Endothelial cell (in vitro differentiated cells): ENCODE measurements around the gene ZNF160. TPM values are rescaled to one million over a fixed set of nuclear protein-coding genes. Genes with fewer than 3 reads are reported as not detected.

ENCODE experiments used
- DNase-seq: peaks from one replicate; pipeline ENCODE4 v3.0.0; 2021; ENCODE audit warnings: low spot score
- H3K27ac Mint-ChIP-seq: one replicate; pipeline ENCODE4 v1.8.0; 2021; ENCODE audit warnings: mixed read lengths, inconsistent platforms; ENCODE audit not compliant: unreplicated experiment
- H3K27me3 Mint-ChIP-seq: one replicate; pipeline ENCODE4 v1.8.0; 2021; ENCODE audit warnings: mild to moderate bottlenecking, moderate library complexity, mixed read lengths, inconsistent platforms; ENCODE audit not compliant: unreplicated experiment
- H3K36me3 Mint-ChIP-seq: one replicate; pipeline ENCODE4 v1.8.0; 2021; ENCODE audit warnings: mild to moderate bottlenecking, low read depth, mixed read lengths, inconsistent platforms; ENCODE audit not compliant: unreplicated experiment
- H3K4me1 Mint-ChIP-seq: one replicate; pipeline ENCODE4 v1.8.0; 2021; ENCODE audit warnings: mild to moderate bottlenecking, mixed read lengths, inconsistent platforms; ENCODE audit not compliant: unreplicated experiment
- H3K4me3 Mint-ChIP-seq: one replicate; pipeline ENCODE4 v1.8.0; 2021; ENCODE audit warnings: mild to moderate bottlenecking, mixed read lengths, inconsistent platforms; ENCODE audit not compliant: unreplicated experiment
- H3K9me3 Mint-ChIP-seq: one replicate; pipeline ENCODE4 v1.8.0; 2021; ENCODE audit warnings: mixed read lengths, inconsistent platforms; ENCODE audit not compliant: unreplicated experiment
- CTCF ChIP-seq: fragments of 200-600 bp; sonication (generic); IDR thresholded peaks from one replicate; pipeline ENCODE4 v1.5.0; 2021; ENCODE audit warnings: antibody characterized with exemption; ENCODE audit not compliant: unreplicated experiment
- long read RNA-seq: library from polyadenylated mRNA; unstranded; transcript quantifications from one replicate; pipeline ENCODE4 v2.0.0, GENCODE V29; 2020; ENCODE audit not compliant: unreplicated experiment
- total RNA-seq: library from RNA; stranded (reverse); fragmentation: NEBNext Ultra II Directional; extraction: Animal tissue kit (Norgen Biotek cat#: 25700); gene quantifications from one replicate; pipeline ENCODE4 v1.2.1, GENCODE V29; 2021; ENCODE audit not compliant: unreplicated experiment

Gene ZNF160
- 36.3 TPM for total RNA-seq
- long read RNA-seq, partial matches to known transcripts = 0 of 2 reads
- long read RNA-seq, other reads (novel, unspliced or antisense) = 1 of 2 reads

GRCh38 chr19:53103234-53104203 is at the start of gene ZNF160:
Gene ZNF160 (minus strand): TSS chr19:53103422. CDS start chr19:53086276, 17,146 bp downstream.
- H3K4me3 Mint-ChIP-seq = peak within 1 kb of the TSS; percentile 92
- no peaks in the 10 kb centered on the region for H3K9me3 Mint-ChIP-seq
- H3K36me3 Mint-ChIP-seq = peaks cover 14% of the 10 kb centered on the region
- TF ChIP-seq CTCF = no peak
- H3K27ac Mint-ChIP-seq = peak within 1 kb of the TSS; percentile 74
- H3K4me1 Mint-ChIP-seq = peaks cover 13% of the 10 kb centered on the region
- H3K27me3 Mint-ChIP-seq = peaks cover 3% of the 10 kb centered on the region
- peak; percentile 98 for DNase-seq

- H3K9me3 Mint-ChIP-seq = peaks cover 12% of the 10 kb centered on the region
- H3K27ac Mint-ChIP-seq = no peak overlapping the region
- peak overlapping the region; percentile 4 for H3K4me3 Mint-ChIP-seq
- H3K27me3 Mint-ChIP-seq = no peaks in the 10 kb centered on the region
- H3K36me3 Mint-ChIP-seq = peaks cover 75% of the 10 kb centered on the region
- no peaks in the 10 kb centered on the region for H3K4me1 Mint-ChIP-seq
- TF ChIP-seq CTCF = no peak
- DNase-seq = no peak
Measured at GRCh38 chr19:53147645-53148044, 44.4 kb upstream of the ZNF160 start.

- Mint-ChIP-seq H3K36me3 (peaks cover 55% of the 10 kb centered on the region), H3K27me3 (no peaks in the 10 kb centered on the region), H3K4me3 (peak overlapping the region; percentile 79), H3K27ac (no peak overlapping the region), H3K4me1 (no peaks in the 10 kb centered on the region), H3K9me3 (peaks cover 32% of the 10 kb centered on the region)
- DNase-seq = no peak
- no peak for TF ChIP-seq CTCF
Measured at GRCh38 chr19:53140351-53140750, 37.1 kb upstream of the ZNF160 start.

- Mint-ChIP-seq H3K27ac (no peak overlapping the region), H3K27me3 (peaks cover 14% of the 10 kb centered on the region), H3K4me3 (no peak overlapping the region), H3K4me1 (peaks cover 15% of the 10 kb centered on the region), H3K36me3 (peaks cover 34% of the 10 kb centered on the region), H3K9me3 (peaks cover 16% of the 10 kb centered on the region)
- no peak for DNase-seq
- no peak for TF ChIP-seq CTCF
Measured at GRCh38 chr19:53136432-53136831, 33.2 kb upstream of the ZNF160 start.
